Nephron progenitor cell (in vitro differentiated cells): Measurements from ENCODE around the gene OR1J4.
"Not testable (repeated sequence)": the region's sequence is repeated elsewhere in the genome, so short reads cannot be mapped to it uniquely, and the experiment has no call there.

Experiments
- DNase-seq: peaks from one replicate; pipeline ENCODE4 v3.0.0; 2021
- H3K27ac Mint-ChIP-seq: 2 replicates; pipeline ENCODE4 v1.8.0; 2021; ENCODE audit warnings: mild to moderate bottlenecking, moderate library complexity, mixed read lengths
- H3K27me3 Mint-ChIP-seq: 2 replicates; pipeline ENCODE4 v1.8.0; 2021; ENCODE audit warnings: mild to moderate bottlenecking, low read depth, mixed read lengths; ENCODE audit not compliant: poor library complexity
- H3K36me3 Mint-ChIP-seq: 2 replicates; pipeline ENCODE4 v1.8.0; 2021; ENCODE audit warnings: low read depth, mixed read lengths
- H3K4me1 Mint-ChIP-seq: 2 replicates; pipeline ENCODE4 v1.8.0; 2021; ENCODE audit warnings: mixed read lengths
- H3K4me3 Mint-ChIP-seq: 2 replicates; pipeline ENCODE4 v1.8.0; 2021; ENCODE audit warnings: mild to moderate bottlenecking, moderate library complexity, mixed read lengths
- H3K9me3 Mint-ChIP-seq: 2 replicates; pipeline ENCODE4 v1.8.0; 2021; ENCODE audit warnings: mild to moderate bottlenecking, moderate library complexity, mixed read lengths
- TF ChIP-seq, protein P1 (sequence below): fragments of 200-600 bp; sonication (generic); IDR thresholded peaks from 2 replicates; pipeline ENCODE4 v1.5.0; 2021; ENCODE audit warnings: antibody characterized with exemption

The OR1J4 gene

DNA sequence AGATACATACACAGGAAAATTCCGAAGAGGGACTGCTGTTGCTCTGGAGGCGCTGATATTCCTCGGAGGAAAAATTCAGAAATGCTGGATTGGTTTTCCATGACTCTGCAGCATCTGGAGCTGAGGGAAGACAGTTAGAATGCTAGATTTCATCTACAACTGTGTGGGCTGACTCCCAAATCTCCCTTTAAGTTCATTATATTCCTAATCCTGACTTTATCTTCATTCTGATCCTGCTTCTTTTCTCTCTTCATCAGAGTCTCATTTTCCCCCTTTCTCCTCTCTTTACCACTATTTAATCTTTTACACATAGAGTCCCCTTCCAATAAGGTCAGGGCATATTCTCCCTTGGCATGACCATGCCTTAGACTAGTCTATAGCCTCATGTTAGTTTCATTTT lies 8.3 kb downstream of the OR1J4 start, which contains the start of gene OR1N1:
Gene OR1N1 (minus strand): TSS at position 101 of the 400 bp plus-strand sequence. CDS start 0 bp downstream, at position 101.
- H3K27me3 Mint-ChIP-seq = peaks cover 5% of the 10 kb centered on the region
- H3K36me3 Mint-ChIP-seq = no peaks in the 10 kb centered on the region
- no peaks in the 10 kb centered on the region for H3K4me1 Mint-ChIP-seq
- H3K9me3 Mint-ChIP-seq = peaks cover 58% of the 10 kb centered on the region
- DNase-seq = no peak
- TF ChIP-seq, protein P1, sequence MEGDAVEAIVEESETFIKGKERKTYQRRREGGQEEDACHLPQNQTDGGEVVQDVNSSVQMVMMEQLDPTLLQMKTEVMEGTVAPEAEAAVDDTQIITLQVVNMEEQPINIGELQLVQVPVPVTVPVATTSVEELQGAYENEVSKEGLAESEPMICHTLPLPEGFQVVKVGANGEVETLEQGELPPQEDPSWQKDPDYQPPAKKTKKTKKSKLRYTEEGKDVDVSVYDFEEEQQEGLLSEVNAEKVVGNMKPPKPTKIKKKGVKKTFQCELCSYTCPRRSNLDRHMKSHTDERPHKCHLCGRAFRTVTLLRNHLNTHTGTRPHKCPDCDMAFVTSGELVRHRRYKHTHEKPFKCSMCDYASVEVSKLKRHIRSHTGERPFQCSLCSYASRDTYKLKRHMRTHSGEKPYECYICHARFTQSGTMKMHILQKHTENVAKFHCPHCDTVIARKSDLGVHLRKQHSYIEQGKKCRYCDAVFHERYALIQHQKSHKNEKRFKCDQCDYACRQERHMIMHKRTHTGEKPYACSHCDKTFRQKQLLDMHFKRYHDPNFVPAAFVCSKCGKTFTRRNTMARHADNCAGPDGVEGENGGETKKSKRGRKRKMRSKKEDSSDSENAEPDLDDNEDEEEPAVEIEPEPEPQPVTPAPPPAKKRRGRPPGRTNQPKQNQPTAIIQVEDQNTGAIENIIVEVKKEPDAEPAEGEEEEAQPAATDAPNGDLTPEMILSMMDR = no peak
- no peak within 1 kb of the TSS for H3K4me3 Mint-ChIP-seq
- H3K27ac Mint-ChIP-seq = no peak within 1 kb of the TSS

DNA sequence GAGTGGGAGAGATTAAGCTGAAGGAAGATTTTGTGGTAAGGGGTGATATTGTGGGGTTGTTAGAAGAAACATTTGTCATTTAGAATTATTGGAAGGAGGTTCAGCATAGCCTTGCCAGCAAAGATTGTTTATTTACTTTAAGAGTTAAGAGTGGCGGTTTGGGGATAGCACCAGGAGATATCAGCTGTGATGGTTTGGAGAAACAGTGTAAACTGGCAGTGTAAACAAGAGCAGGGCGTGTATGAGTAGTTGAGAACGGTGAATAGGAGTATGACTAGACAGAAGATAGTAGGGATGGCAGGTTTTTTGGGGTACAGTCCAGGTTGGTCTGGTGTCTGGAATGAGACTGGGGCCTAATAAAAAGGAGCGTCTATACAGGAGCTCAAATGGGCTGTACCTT lies 12.2 kb downstream of the OR1J4 start:
- Mint-ChIP-seq H3K9me3 (peaks cover 86% of the 10 kb centered on the region), H3K27me3 (peaks cover 24% of the 10 kb centered on the region)
- H3K27ac Mint-ChIP-seq, H3K4me1 Mint-ChIP-seq, H3K4me3 Mint-ChIP-seq, H3K36me3 Mint-ChIP-seq, DNase-seq: not testable (repeated sequence)

GRCh38 chr9:122536134-122536533 lies 17.2 kb downstream of the OR1J4 start:
- H3K4me1 Mint-ChIP-seq = no peaks in the 10 kb centered on the region
- peaks cover 18% of the 10 kb centered on the region for H3K27me3 Mint-ChIP-seq
- no peak for DNase-seq
- TF ChIP-seq, protein P1 = no peak
- H3K27ac Mint-ChIP-seq = no peak overlapping the region
- H3K9me3 Mint-ChIP-seq = peaks cover 74% of the 10 kb centered on the region
- no peaks in the 10 kb centered on the region for H3K36me3 Mint-ChIP-seq
- H3K4me3 Mint-ChIP-seq = no peak overlapping the region

GRCh38 chr9:122537066-122537465 lies 18.1 kb downstream of the OR1J4 start:
- not testable (repeated sequence) for H3K36me3 Mint-ChIP-seq, H3K4me1 Mint-ChIP-seq, H3K27ac Mint-ChIP-seq, H3K4me3 Mint-ChIP-seq, DNase-seq
- Mint-ChIP-seq H3K27me3 (peaks cover 18% of the 10 kb centered on the region), H3K9me3 (peaks cover 78% of the 10 kb centered on the region)

DNA sequence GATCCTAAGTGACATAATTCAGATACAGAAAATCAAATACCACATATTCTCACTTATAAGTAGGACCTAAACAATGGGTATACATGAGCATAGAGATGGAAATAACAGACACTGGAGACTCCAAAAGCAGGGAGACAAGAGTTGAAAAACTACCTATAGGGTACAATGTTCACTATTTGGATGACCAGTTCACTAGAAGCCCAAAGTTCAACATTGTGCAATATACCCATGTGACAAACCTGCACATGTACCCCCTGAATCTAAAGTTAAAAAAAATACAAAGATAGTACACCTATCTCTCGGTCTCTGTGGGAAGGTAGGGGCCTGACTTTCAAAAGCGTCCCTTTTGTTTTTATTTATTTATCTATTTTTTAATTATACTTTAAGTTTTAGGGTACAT lies 19.8 kb downstream of the OR1J4 start:
- TF ChIP-seq, protein P1 = no peak
- H3K9me3 Mint-ChIP-seq = peaks cover 62% of the 10 kb centered on the region
- H3K27me3 Mint-ChIP-seq = peaks cover 14% of the 10 kb centered on the region
- no peaks in the 10 kb centered on the region for H3K36me3 Mint-ChIP-seq
- H3K4me1 Mint-ChIP-seq = no peaks in the 10 kb centered on the region
- H3K27ac Mint-ChIP-seq = no peak overlapping the region
- no peak for DNase-seq
- no peak overlapping the region for H3K4me3 Mint-ChIP-seq

GRCh38 chr9:122546196-122546595 lies 27.3 kb downstream of the OR1J4 start:
- peaks cover 35% of the 10 kb centered on the region for H3K9me3 Mint-ChIP-seq
- no peak for DNase-seq
- TF ChIP-seq, protein P1 = no peak
- H3K27me3 Mint-ChIP-seq = no peaks in the 10 kb centered on the region
- no peak overlapping the region for H3K4me3 Mint-ChIP-seq
- H3K4me1 Mint-ChIP-seq = no peaks in the 10 kb centered on the region
- H3K36me3 Mint-ChIP-seq = no peaks in the 10 kb centered on the region
- no peak overlapping the region for H3K27ac Mint-ChIP-seq

DNA sequence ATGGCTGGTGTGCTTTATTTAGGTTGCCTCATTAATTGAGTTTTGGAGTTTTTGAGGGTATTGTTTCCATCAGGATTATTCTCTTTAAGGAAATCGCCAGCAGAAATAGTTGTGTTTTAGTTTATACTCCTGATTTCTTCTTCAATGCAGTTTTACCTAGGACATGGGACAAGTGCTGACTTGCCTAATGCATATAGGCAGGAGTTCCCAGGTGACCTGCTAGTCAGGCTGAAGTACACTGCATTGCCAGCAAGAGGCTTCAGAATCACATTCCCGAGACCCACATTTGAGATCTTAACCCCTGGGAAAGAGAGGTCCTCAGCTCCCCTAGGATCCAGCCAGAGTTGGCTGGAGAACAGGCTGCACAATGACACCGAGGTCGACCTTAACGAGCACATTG lies 32.4 kb downstream of the OR1J4 start:
- Mint-ChIP-seq H3K36me3 (no peaks in the 10 kb centered on the region), H3K4me3 (no peak overlapping the region), H3K27ac (no peak overlapping the region), H3K9me3 (peaks cover 28% of the 10 kb centered on the region), H3K4me1 (no peaks in the 10 kb centered on the region), H3K27me3 (peaks cover 12% of the 10 kb centered on the region)
- TF ChIP-seq, protein P1 = no peak
- no peak for DNase-seq
